HepG2 (cell line): ENCODE measurements around the gene ZNF8. TPM values are rescaled to one million over a fixed set of nuclear protein-coding genes. Genes with fewer than 3 reads are reported as not detected.

Experiments
- ATAC-seq: fragments of 200-7000 bp; cut with Tn5 transposase; 3 replicates; pipeline ENCODE4 v1.9.1; 2020; ENCODE audit warnings: mild to moderate bottlenecking, moderate library complexity
- BruUV-seq: library from RNA; stranded (reverse); fragments of 400-500 nt; replicated peaks from 2 replicates; lab custom pipeline; 2021; lab: Mats Ljungman, UMichigan
- CTCF ChIA-PET: fragments of 300-600 bp; formaldehyde crosslinking; extraction: SDS; loops from one replicate; lab custom pipeline; 2021; ENCODE audit warnings: low total read pairs, inconsistent platforms, low intra/inter-chr PET ratio; lab: Yijun Ruan, JAX
- POLR2A ChIA-PET: fragments of 350-600 bp; sonication (Branson Sonifier 250); formaldehyde crosslinking; loops from one replicate; lab custom pipeline; 2020; ENCODE audit warnings: antibody characterized with exemption, inconsistent platforms; lab: Yijun Ruan, JAX
- DNase-seq: peaks from one replicate; pipeline ENCODE4 v3.0.0-alpha.2; 2015; ENCODE audit warnings: low spot score
- FAIRE-seq: peaks from 3 replicates; lab custom pipeline; 2011; peaks lifted over from hg19 to GRCh38; lab: Jason Lieb, UNC
- H2AFZ ChIP-seq: one replicate; pipeline ENCODE4 v1.6.1; 2011; ENCODE audit warnings: low read length, inconsistent platforms
- H3K27ac ChIP-seq: fragments of 300-600 bp; 3 replicates; pipeline ENCODE4 v1.8.0; 2011; ENCODE audit warnings: mixed run types, mild to moderate bottlenecking, mixed read lengths, low read length, inconsistent platforms; ENCODE audit not compliant: insufficient read depth; ENCODE audit errors: extremely low read length
- H3K27me3 ChIP-seq, 2 experiments: fragments of 200-600 bp in 1 of 2; 2 replicates in 1 of 2; 3 replicates in 1 of 2; pipeline versions ENCODE4 v1.6.0 to v1.8.0; 2011; ENCODE audit warnings: low read length in 2 of 2, mild to moderate bottlenecking in 2 of 2, moderate library complexity in 2 of 2, inconsistent platforms in 1 of 2; ENCODE audit not compliant: insufficient read depth in 2 of 2, control insufficient read depth in 1 of 2
- H3K36me3 ChIP-seq, 2 experiments: fragments of 200-600 bp in 1 of 2; replicated peaks in 1 of 2; 2 replicates in 1 of 2; 3 replicates in 1 of 2; pipeline versions ENCODE4 v1.5.1 to v1.8.0; 2011; ENCODE audit warnings: low read length in 2 of 2, inconsistent platforms in 1 of 2; ENCODE audit not compliant: insufficient read depth in 2 of 2, control insufficient read depth in 1 of 2
- H3K4me1 ChIP-seq: 2 replicates; pipeline ENCODE4 v1.5.1; 2012; ENCODE audit warnings: low read length, inconsistent platforms; ENCODE audit not compliant: insufficient read depth
- H3K4me2 ChIP-seq: 2 replicates; pipeline ENCODE4 v1.6.0; 2011; ENCODE audit warnings: low read depth, low read length, inconsistent platforms
- H3K4me3 ChIP-seq, 3 experiments: fragments of 200-600 bp in 1 of 3; sonication (generic), shearing (Covaris generic) in 1 of 3; replicated peaks in 1 of 3; 2 replicates each; pipeline ENCODE4 v1.5.1; 2011 to 2016; ENCODE audit warnings: low read length in 3 of 3, inconsistent platforms in 2 of 3, low read depth in 2 of 3, mild to moderate bottlenecking in 2 of 3, control low read depth in 1 of 3, mixed read lengths in 1 of 3; ENCODE audit not compliant: insufficient read depth in 1 of 3
- H3K79me2 ChIP-seq: one replicate; pipeline ENCODE4 v1.6.1; 2011; ENCODE audit warnings: low read length, inconsistent platforms; ENCODE audit not compliant: insufficient read depth
- H3K9ac ChIP-seq: 2 replicates; pipeline ENCODE4 v1.6.0; 2011; ENCODE audit warnings: mild to moderate bottlenecking, low read depth, low read length, inconsistent platforms; ENCODE audit not compliant: insufficient read depth
- H3K9me3 ChIP-seq: 2 replicates; pipeline ENCODE4 v1.5.1; 2012; ENCODE audit warnings: mild to moderate bottlenecking, low read length
- H4K20me1 ChIP-seq: 2 replicates; pipeline ENCODE4 v1.6.0; 2011; ENCODE audit warnings: inconsistent platforms, mild to moderate bottlenecking, low read length, moderate library complexity; ENCODE audit not compliant: insufficient read depth
- ARID2 ChIP-seq: sonication (generic); formaldehyde crosslinking; IDR thresholded peaks from 2 replicates; pipeline ENCODE4 v1.8.1; 2022; ENCODE audit warnings: mild to moderate bottlenecking, missing genetic modification reagents, borderline replicate concordance
- FOXA3 ChIP-seq: IDR thresholded peaks from 2 replicates; pipeline ENCODE4 v1.6.1; 2016; ENCODE audit warnings: missing genetic modification reagents, missing compliant biosample characterization
- KLF12 ChIP-seq: sonication (generic); formaldehyde crosslinking; IDR thresholded peaks from 2 replicates; pipeline ENCODE4 v1.4.0; 2020; ENCODE audit warnings: missing genetic modification reagents, borderline replicate concordance
- NR2F6 ChIP-seq, 2 experiments: IDR thresholded peaks; 2 replicates each; pipeline ENCODE4 v1.6.1; 2016; ENCODE audit warnings: antibody characterized with exemption in 1 of 2, mild to moderate bottlenecking in 1 of 2
- ZNF556 ChIP-seq: sonication (generic); formaldehyde crosslinking; IDR thresholded peaks from 2 replicates; pipeline ENCODE4 v1.4.0; 2020; ENCODE audit warnings: mild to moderate bottlenecking, missing genetic modification reagents, borderline replicate concordance
- ZNF564 ChIP-seq: sonication (generic); formaldehyde crosslinking; IDR thresholded peaks from 2 replicates; pipeline ENCODE4 v1.8.1; 2023; ENCODE audit warnings: mild to moderate bottlenecking, missing genetic modification reagents
- ZNF772 ChIP-seq: sonication (generic); formaldehyde crosslinking; IDR thresholded peaks from 2 replicates; pipeline ENCODE4 v1.5.0; 2020; ENCODE audit warnings: mild to moderate bottlenecking, missing genetic modification reagents
- WGBS: methylation state at CpG from one replicate; pipeline ENCODE4 v1.1.6; 2017; ENCODE audit warnings: low lambda C conversion rate; 5-methylcytosine and 5-hydroxymethylcytosine counted together
- in situ Hi-C: cut with HindIII; loops from 2 replicates; pipeline ENCODE4 v1.10.0; 2017; ENCODE audit warnings: low pct_unique_long_range_greater_than_20kb; ENCODE audit not compliant: extremely low pct_ligation_motif_present
- intact Hi-C: fragments of 100-400 bp; cut with micrococcal nuclease; formaldehyde crosslinking; loops from one replicate; pipeline ENCODE4 v1.10.0; 2022; ENCODE audit not compliant: unreplicated experiment
- polyA plus RNA-seq, 8 experiments: library from polyadenylated mRNA; depleted of rRNA in 3 of 8; stranded (reverse) in 7 of 8; unstranded in 1 of 8; fragments of >200 nt; fragmentation: Illumina TruSeq in 4 of 8; extraction: Trizol in 4 of 8; gene quantifications; 2 replicates each; pipeline versions ENCODE4 v1.2.1 to v1.2.3, GENCODE V29; 2011 to 2016; ENCODE audit warnings: low read depth in 4 of 8, missing spikeins in 1 of 8, mixed read lengths in 1 of 8; ENCODE audit not compliant: insufficient read depth in 1 of 8
- total RNA-seq, 5 experiments: library from RNA; depleted of rRNA; stranded (reverse); fragments of >200 nt; fragmentation: Illumina TruSeq; extraction: Trizol; gene quantifications; 2 replicates each; pipeline ENCODE4 v1.2.3, GENCODE V29; 2016; ENCODE audit warnings: low read depth in 1 of 5
- TF ChIP-seq, protein P1 (sequence below): sonication (generic); formaldehyde crosslinking; IDR thresholded peaks from 2 replicates; pipeline ENCODE4 v1.5.0; 2020; ENCODE audit warnings: mild to moderate bottlenecking, missing genetic modification reagents, moderate library complexity
- TF ChIP-seq, protein P2 (sequence below), 2 experiments: sonication (generic) in 1 of 2; formaldehyde crosslinking in 1 of 2; IDR thresholded peaks; 2 replicates each; pipeline versions ENCODE4 v1.4.0 to v1.6.1; 2016 to 2020; ENCODE audit warnings: borderline replicate concordance in 1 of 2, low read depth in 1 of 2, mild to moderate bottlenecking in 1 of 2, missing genetic modification reagents in 1 of 2

The ZNF8 gene
- total and polyA plus RNA-seq, 2 of the 13 experiments (the other 11 are each of a cell fraction or from before 2014, with no cell fraction given) = 3.1 to 3.3 TPM

DNA sequence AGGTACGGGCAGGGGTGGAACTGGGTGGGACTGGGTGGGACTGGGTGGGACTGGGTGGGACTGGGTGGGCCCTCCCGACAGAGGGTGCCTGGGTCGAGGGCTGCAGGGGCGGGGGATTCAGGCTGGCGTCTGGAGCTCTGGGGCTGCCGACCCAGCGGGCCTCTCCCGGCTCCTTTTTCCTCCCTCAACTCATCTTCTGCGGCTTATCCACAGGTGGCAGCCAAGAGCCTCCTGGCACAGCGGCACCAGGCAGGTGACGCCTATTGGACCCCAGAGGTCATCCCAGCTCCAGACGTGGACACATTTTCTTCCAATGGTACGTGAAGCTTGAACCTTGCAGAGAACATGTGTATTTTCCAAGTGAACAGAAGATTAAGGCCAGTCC lies 49.5 kb upstream of the ZNF8 start:
- ATAC-seq = peak; percentile 47
- Histone ChIP-seq H3K4me3 (peak overlapping the region; percentile 35 to 86 (median 85)), H3K9me3 (peaks cover 20% of the 10 kb centered on the region), H3K9ac (peak overlapping the region; percentile 82), H3K4me2 (peak overlapping the region; percentile 72), H3K4me1 (peaks cover 18% of the 10 kb centered on the region), H3K79me2 (peaks cover 8% of the 10 kb centered on the region), H3K27me3 (no peaks in the 10 kb centered on the region), H2AFZ (no peak overlapping the region), H4K20me1 (no peaks in the 10 kb centered on the region), H3K36me3 (peaks cover 4 to 13% of the 10 kb centered on the region in 2 experiments), H3K27ac (peak overlapping the region; percentile 75)
- 62% methylated on average over 6 of the region's 13 CpGs for WGBS
- intact Hi-C loops (loop anchor here (5.0 kb wide), 1 partner anchor 47 kb away; the partner anchor contains the start of gene ZNF274), in situ Hi-C loops (no loop called here)
- peak; percentile 30 for DNase-seq
- FAIRE-seq = no peak
- TF ChIP-seq FOXA3 (CRISPR knock-in tag) (no peak), ARID2 (CRISPR knock-in tag) (0 out of 2 replicates have a peak, but pooled peaks have one; percentile 24), ZNF556 (CRISPR knock-in tag) (no peak), NR2F6 (IDR thresholded peaks at IDR 0.05) (no peak), NR2F6 (CRISPR knock-in tag; IDR thresholded peaks at IDR 0.05) (0 out of 2 replicates have a peak, but pooled peaks have one; percentile 14), ZNF564 (CRISPR knock-in tag) (0 out of 2 replicates have a peak, but pooled peaks have one; percentile 37), ZNF772 (CRISPR knock-in tag) (no peak), KLF12 (CRISPR knock-in tag) (0 out of 2 replicates have a peak, but pooled peaks have one; percentile 8)
- TF ChIP-seq, protein P1, sequence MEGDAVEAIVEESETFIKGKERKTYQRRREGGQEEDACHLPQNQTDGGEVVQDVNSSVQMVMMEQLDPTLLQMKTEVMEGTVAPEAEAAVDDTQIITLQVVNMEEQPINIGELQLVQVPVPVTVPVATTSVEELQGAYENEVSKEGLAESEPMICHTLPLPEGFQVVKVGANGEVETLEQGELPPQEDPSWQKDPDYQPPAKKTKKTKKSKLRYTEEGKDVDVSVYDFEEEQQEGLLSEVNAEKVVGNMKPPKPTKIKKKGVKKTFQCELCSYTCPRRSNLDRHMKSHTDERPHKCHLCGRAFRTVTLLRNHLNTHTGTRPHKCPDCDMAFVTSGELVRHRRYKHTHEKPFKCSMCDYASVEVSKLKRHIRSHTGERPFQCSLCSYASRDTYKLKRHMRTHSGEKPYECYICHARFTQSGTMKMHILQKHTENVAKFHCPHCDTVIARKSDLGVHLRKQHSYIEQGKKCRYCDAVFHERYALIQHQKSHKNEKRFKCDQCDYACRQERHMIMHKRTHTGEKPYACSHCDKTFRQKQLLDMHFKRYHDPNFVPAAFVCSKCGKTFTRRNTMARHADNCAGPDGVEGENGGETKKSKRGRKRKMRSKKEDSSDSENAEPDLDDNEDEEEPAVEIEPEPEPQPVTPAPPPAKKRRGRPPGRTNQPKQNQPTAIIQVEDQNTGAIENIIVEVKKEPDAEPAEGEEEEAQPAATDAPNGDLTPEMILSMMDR (CRISPR knock-in tag) = peak; percentile 43
- TF ChIP-seq, protein P2, sequence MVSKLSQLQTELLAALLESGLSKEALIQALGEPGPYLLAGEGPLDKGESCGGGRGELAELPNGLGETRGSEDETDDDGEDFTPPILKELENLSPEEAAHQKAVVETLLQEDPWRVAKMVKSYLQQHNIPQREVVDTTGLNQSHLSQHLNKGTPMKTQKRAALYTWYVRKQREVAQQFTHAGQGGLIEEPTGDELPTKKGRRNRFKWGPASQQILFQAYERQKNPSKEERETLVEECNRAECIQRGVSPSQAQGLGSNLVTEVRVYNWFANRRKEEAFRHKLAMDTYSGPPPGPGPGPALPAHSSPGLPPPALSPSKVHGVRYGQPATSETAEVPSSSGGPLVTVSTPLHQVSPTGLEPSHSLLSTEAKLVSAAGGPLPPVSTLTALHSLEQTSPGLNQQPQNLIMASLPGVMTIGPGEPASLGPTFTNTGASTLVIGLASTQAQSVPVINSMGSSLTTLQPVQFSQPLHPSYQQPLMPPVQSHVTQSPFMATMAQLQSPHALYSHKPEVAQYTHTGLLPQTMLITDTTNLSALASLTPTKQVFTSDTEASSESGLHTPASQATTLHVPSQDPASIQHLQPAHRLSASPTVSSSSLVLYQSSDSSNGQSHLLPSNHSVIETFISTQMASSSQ (IDR thresholded peaks at IDR 0.05; ENCODE audit: low read depth) = no peak
- TF ChIP-seq, protein P2 (CRISPR knock-in tag; IDR thresholded peaks at IDR 0.05; ENCODE audit: borderline replicate concordance) = no peak
- ChIA-PET CTCF (no interaction called here), POLR2A (interaction anchor here (1.1 to 2.4 kb wide), 7 partner anchors 8 to 291 kb away, joined by 3 to 13 read pairs (median 5); partner anchors contain the start of genes ZBTB45, ZNF274, ZNF497 and ZNF8)
- no TSS peak for BruUV-seq
